Measurements from ENCODE around the gene CD300A.

Gene CD300A

GRCh38 chr17:74466111-74466827, at the start of gene CD300A:
CD300A (plus strand) TSS chr17:74466634; CDS start chr17:74466704, 70 bp downstream.
- no peak for TF ChIP-seq JUND (IDR thresholded peaks at IDR 0.05; ENCODE audit: low read depth)
- in situ Hi-C loops (cut with HindIII; ENCODE audit: low pct_unique_long_range_greater_than_20kb, low sequenced_read_pairs): no loop called here
- no peak for DNase-seq (ENCODE audit: low read depth in 1 of 2, low spot score in 1 of 2)

- DNase-seq (ENCODE audit: low read depth in 1 of 2, low spot score in 1 of 2): peak in 1 of 2 experiments; percentile 40
- in situ Hi-C loops (cut with HindIII; ENCODE audit: low pct_unique_long_range_greater_than_20kb, low sequenced_read_pairs): no loop called here
- no peak for TF ChIP-seq JUND (IDR thresholded peaks at IDR 0.05; ENCODE audit: low read depth)
These were observed 49.0 kb upstream of the CD300A start for GRCh38 chr17:74417178-74418045.

GRCh38 chr17:74419928-74420411, 46.5 kb upstream of the CD300A start:
- no peak for TF ChIP-seq JUND (IDR thresholded peaks at IDR 0.05; ENCODE audit: low read depth)
- in situ Hi-C loops (cut with HindIII; ENCODE audit: low pct_unique_long_range_greater_than_20kb, low sequenced_read_pairs): no loop called here
- DNase-seq (ENCODE audit: low read depth in 1 of 2, low spot score in 1 of 2): no peak

- in situ Hi-C loops (cut with HindIII; ENCODE audit: low pct_unique_long_range_greater_than_20kb, low sequenced_read_pairs): no loop called here
- no peak for DNase-seq (ENCODE audit: low read depth in 1 of 2, low spot score in 1 of 2)
These were observed 42.3 kb upstream of the CD300A start for GRCh38 chr17:74424117-74424516.

GRCh38 chr17:74424657-74425056, 41.8 kb upstream of the CD300A start:
- no peak for DNase-seq (ENCODE audit: low read depth in 1 of 2, low spot score in 1 of 2)
- in situ Hi-C loops (cut with HindIII; ENCODE audit: low pct_unique_long_range_greater_than_20kb, low sequenced_read_pairs): no loop called here
- no peak for TF ChIP-seq JUND (IDR thresholded peaks at IDR 0.05; ENCODE audit: low read depth)

More at GRCh38 chr17:74424117-74424516, 42.3 kb upstream of the CD300A start:
- TF ChIP-seq JUND (IDR thresholded peaks at IDR 0.05; ENCODE audit: low read depth): no peak

- in situ Hi-C loops (cut with HindIII; ENCODE audit: low pct_unique_long_range_greater_than_20kb, low sequenced_read_pairs): no loop called here
- DNase-seq (ENCODE audit: low read depth in 1 of 2, low spot score in 1 of 2): no peak
- no peak for TF ChIP-seq JUND (IDR thresholded peaks at IDR 0.05; ENCODE audit: low read depth)
These were observed 39.8 kb upstream of the CD300A start for GRCh38 chr17:74426551-74427047.

- in situ Hi-C loops (cut with HindIII; ENCODE audit: low pct_unique_long_range_greater_than_20kb, low sequenced_read_pairs): no loop called here
- TF ChIP-seq JUND (IDR thresholded peaks at IDR 0.05; ENCODE audit: low read depth): no peak
- peak; percentile 86 to 90 for DNase-seq (ENCODE audit: low read depth in 1 of 2, low spot score in 1 of 2)
These were observed 39.2 kb upstream of the CD300A start for GRCh38 chr17:74427048-74427762.

- in situ Hi-C loops (cut with HindIII; ENCODE audit: low pct_unique_long_range_greater_than_20kb, low sequenced_read_pairs): no loop called here
- no peak for TF ChIP-seq JUND (IDR thresholded peaks at IDR 0.05; ENCODE audit: low read depth)
- DNase-seq (ENCODE audit: low read depth in 1 of 2, low spot score in 1 of 2): no peak
These were observed 38.7 kb upstream of the CD300A start for GRCh38 chr17:74427763-74428153.

- peak in 1 of 2 experiments; percentile 81 for DNase-seq (ENCODE audit: low read depth in 1 of 2, low spot score in 1 of 2)
- in situ Hi-C loops (cut with HindIII; ENCODE audit: low pct_unique_long_range_greater_than_20kb, low sequenced_read_pairs): no loop called here
- no peak for TF ChIP-seq JUND (IDR thresholded peaks at IDR 0.05; ENCODE audit: low read depth)
These were observed 36.6 kb upstream of the CD300A start for GRCh38 chr17:74429604-74430384.

- in situ Hi-C loops (cut with HindIII; ENCODE audit: low pct_unique_long_range_greater_than_20kb, low sequenced_read_pairs): no loop called here
- no peak for TF ChIP-seq JUND (IDR thresholded peaks at IDR 0.05; ENCODE audit: low read depth)
- peak in 1 of 2 experiments; percentile 74 for DNase-seq (ENCODE audit: low read depth in 1 of 2, low spot score in 1 of 2)
These were observed 36.1 kb upstream of the CD300A start for GRCh38 chr17:74430385-74430705.

GRCh38 chr17:74430706-74431567, 35.5 kb upstream of the CD300A start:
- no peak for TF ChIP-seq JUND (IDR thresholded peaks at IDR 0.05; ENCODE audit: low read depth)
- peak; percentile 69 to 89 for DNase-seq (ENCODE audit: low read depth in 1 of 2, low spot score in 1 of 2)
- in situ Hi-C loops (cut with HindIII; ENCODE audit: low pct_unique_long_range_greater_than_20kb, low sequenced_read_pairs): no loop called here
